GM18951 (cell line): ENCODE results near the gene DDX50.
"Not testable (repeated sequence)": the region's sequence is repeated elsewhere in the genome, so short reads cannot be mapped to it uniquely, and the experiment has no call there.

Source experiments
- POLR2A ChIP-seq: IDR thresholded peaks from 4 replicates; pipeline ENCODE4 v1.6.1; 2011; ENCODE audit warnings: mild to moderate bottlenecking; ENCODE audit not compliant: insufficient read length, insufficient read depth; ENCODE audit errors: extremely low read depth
- in situ Hi-C: fragments of 300-500 bp; cut with MboI; formaldehyde crosslinking; loops from one replicate; pipeline ENCODE4 v1.12.0; 2022; ENCODE audit warnings: low sequenced_read_pairs, mixed read lengths, inconsistent platforms; ENCODE audit not compliant: unreplicated experiment

The DDX50 gene, protein sequence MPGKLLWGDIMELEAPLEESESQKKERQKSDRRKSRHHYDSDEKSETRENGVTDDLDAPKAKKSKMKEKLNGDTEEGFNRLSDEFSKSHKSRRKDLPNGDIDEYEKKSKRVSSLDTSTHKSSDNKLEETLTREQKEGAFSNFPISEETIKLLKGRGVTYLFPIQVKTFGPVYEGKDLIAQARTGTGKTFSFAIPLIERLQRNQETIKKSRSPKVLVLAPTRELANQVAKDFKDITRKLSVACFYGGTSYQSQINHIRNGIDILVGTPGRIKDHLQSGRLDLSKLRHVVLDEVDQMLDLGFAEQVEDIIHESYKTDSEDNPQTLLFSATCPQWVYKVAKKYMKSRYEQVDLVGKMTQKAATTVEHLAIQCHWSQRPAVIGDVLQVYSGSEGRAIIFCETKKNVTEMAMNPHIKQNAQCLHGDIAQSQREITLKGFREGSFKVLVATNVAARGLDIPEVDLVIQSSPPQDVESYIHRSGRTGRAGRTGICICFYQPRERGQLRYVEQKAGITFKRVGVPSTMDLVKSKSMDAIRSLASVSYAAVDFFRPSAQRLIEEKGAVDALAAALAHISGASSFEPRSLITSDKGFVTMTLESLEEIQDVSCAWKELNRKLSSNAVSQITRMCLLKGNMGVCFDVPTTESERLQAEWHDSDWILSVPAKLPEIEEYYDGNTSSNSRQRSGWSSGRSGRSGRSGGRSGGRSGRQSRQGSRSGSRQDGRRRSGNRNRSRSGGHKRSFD

DNA sequence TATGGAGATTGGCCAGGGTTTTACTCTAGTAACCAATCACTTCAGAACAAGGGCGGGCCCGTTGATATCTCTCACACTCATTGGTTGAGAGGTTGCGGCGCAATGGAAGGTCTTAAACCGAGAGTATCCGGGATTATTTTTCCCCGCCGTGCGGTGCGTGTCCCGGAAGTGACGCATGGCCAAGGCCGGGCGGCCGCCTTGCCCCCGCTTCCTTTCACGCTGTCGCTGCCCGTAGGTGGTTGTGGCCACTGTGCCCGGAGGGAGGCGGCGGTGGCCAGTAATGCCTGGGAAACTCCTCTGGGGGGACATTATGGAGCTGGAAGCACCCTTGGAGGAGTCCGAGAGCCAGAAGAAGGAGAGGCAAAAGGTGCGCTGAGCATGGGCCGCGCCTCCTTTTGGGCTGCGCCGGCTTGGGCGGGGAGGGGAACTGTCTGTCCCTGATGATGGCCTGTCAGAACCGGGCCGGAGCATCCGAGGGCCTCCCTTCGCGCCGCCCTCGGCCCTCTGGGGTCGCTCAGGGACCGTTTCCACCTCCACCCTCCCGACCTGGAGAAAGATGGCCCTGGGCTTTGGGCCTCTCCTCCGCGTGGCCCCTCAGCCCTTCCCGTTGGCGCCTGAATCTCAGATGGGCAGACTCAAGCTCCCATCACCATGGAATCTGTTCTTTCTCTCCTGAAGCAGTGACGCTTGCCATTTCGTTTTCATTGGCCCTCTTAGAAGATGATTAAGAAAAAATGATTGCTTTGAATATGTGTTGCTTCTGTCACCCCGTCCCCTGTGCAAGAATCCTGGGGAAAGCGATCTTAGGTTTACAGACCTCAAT lies at the start of gene DDX50:
Gene DDX50, plus strand, starts transcription at position 211 of the 823 bp plus-strand sequence. Its CDS starts 70 bp downstream, at position 281.
- in situ Hi-C loops: no loop called here
- peak; percentile 88 for TF ChIP-seq POLR2A

DNA sequence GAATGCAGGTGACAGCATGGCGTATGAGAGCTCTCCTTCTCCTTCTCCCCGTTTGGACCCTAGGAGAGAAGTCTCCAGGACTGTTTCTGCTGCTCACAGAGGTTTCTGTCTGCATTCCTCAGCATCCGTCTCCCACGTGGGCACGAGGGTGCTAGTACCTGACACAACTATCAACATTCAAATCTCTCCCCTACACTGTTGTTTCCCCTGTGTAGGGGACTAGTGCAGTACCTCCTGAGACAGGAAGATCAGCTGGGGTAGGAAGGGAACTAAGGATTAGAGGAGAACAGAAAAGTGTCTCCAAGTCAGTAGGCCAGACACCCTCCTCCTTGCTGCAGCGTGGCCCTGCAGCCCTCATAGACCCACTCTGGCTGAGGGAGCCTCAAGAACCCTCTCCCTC lies 44.8 kb upstream of the DDX50 start:
- in situ Hi-C loops: no loop called here

DNA sequence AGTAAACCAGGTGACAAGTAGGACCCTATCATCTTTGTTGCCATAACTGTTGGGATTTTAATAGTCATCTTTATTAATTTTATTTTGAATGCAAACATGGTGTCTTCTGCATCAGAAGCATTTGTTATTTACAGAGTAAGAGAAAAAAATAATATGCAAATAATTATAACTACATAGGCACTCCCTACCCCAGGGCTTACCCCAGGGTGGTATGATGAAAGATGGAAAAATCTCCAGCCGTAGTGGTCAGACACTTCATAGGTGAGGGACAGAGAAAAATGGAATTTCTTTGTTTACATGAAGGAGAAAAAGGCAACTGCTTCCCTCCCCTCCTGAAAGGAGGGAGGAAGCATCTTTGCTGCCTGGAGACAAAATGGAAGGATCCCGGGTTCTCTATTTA lies 44.1 kb upstream of the DDX50 start:
- in situ Hi-C loops: no loop called here

More for the DNA sequence above, 44.8 kb upstream of the DDX50 start:
- TF ChIP-seq POLR2A: no peak

DNA sequence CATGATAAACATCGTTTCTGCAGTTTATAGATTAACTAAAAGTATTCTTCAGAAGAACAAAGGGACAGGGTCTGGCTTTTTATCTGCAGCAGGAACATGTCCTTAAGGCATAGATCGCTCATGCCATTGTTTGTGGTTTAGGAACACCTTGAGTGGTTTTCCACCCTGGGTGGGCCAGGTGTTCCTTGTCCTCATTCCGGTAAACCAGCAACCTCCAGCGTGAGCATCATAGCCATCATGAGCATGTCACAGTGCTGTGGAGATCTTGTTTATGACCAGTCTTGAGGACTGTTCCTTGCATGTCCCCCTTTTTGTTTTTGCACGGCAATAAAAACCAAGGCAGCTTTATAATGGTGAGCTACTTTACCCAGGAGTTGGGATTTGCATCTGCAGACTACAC lies 39.9 kb upstream of the DDX50 start:
- TF ChIP-seq POLR2A: no peak
- in situ Hi-C loops: no loop called here

More for the DNA sequence above, 44.1 kb upstream of the DDX50 start:
- no peak for TF ChIP-seq POLR2A

DNA sequence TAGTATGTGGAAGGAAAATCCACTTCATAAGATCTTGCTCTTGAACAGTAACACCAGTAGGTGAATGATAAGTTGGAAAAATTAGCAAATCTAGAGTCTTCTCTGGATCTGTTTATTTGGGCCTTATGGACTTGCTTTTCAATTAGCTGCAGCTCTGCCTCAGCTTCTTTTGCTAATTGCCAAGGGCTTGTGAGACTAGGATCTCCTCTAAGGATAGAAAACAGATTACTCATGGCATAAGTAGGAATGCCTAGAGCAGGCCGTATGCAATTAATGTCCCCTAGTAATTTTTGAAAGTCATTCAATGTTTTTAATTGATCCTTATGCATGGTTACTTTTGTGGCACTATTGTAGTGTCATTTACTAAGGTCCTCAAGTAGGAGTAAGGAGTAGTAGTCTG lies 36.5 kb upstream of the DDX50 start:
- in situ Hi-C loops: no loop called here
- no peak for TF ChIP-seq POLR2A

DNA sequence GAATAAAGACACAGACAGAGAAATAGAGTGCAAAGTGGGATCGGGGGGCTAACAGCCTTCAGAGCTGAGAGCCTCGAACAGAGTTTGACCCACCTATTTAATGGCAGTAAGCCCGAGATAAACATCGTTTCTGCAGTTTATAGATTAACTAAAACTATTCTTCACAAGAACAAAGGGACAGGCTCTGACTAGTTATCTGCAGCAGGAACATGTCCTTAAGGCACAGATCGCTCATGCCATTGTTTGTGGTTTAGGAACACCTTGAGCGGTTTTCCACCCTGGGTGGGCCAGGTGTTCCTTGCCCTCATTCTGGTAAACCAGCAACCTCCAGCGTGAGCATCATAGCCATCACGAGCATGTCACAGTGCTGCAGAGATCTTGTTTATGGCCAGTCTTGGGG lies 32.9 kb upstream of the DDX50 start:
- in situ Hi-C loops: not testable (repeated sequence)

DNA sequence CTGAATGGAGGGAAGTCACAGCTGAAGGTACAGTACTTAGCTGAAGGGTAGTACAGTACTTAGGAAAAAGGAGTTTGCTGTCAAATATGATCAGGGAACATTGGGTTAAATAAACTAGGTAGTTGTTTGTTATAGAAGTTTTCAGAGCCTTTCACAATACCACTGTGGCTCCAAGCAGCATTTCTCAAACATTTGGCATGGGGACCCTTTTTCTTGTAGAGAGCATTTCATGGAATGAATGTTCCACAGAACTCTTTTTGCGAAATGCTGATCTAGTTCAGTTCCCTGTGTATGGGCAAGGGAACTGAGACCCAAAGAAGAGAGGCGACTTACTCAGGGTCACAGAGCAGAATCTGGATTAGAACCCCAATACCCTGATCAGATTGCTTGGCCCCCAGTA lies 31.5 kb upstream of the DDX50 start:
- no peak for TF ChIP-seq POLR2A
- in situ Hi-C loops: no loop called here

DNA sequence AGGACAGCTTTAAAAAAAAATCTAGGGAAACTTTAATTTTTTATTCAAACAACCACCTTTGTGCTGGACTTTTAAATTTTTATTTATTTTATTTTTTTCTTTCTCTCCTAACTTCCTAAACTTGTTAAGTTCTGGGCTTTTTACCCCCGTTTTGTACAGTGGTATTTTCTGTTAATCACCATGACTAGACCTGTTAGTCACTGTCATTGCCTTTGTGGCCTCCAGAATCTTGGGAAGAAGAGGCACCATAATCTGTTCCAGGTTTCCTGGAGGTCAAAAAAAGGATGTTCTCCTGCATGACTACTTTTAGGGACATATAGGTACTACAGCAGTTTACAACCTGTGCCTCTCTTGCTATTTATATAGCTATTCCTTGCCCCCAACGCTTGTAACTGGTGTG lies 31.1 kb upstream of the DDX50 start:
- no peak for TF ChIP-seq POLR2A
- in situ Hi-C loops: no loop called here

DNA sequence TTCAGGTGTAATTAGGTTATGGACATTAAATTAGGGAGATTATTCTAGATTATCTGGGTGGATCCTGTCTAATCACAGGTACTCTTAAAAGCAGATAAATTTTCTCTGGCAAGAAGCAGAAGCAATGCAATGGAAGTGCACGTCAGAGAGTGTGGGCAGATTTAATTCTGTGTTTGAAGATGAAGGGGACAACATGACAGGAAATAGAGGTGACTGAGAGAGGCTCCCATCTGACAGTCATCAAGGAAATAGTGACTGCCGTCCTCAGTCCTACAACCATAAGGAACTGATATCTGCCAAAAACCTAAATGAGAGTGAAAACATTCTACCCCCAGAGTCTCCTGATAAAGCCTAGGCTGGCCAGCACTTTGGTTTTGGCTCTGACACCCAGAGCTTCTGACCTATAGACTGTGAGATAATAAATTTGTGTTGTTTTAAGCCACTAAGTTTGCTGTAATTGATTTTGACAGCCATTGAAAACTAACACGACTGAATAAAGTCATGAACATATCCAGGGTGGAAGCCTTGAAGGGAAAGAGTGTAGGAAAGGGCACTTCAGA lies 30.5 kb upstream of the DDX50 start:
- TF ChIP-seq POLR2A: no peak
- in situ Hi-C loops: no loop called here

DNA sequence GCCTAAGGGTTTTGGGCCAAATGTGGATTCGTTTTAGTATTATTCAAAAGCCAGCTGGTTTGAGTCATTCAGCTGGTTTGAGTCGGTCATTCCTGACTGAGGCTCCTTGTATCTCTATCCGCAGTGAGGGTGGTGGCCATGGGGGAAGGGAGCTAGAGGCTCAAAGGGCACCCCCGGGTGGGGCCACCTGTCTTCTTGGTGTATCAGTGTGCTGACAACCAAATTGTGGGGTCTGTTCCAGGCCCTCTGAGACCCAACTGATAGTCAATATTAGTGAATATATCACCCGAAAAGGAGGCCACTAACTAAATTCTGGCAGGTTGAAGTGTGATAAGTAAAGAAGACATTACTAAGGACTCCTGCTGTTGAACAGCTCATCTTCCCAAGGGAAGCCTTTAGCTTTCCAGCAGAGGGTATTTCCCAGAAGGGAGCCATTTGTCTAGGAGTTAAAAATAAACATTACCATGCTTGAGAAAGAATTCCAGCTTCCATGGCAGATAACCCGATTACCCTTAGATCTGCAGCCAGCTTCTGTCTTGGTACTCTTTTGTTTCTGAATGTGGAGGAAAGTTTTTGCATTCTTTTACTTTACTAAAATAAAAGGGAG lies 29.9 kb upstream of the DDX50 start:
- in situ Hi-C loops: no loop called here
- no peak for TF ChIP-seq POLR2A

DNA sequence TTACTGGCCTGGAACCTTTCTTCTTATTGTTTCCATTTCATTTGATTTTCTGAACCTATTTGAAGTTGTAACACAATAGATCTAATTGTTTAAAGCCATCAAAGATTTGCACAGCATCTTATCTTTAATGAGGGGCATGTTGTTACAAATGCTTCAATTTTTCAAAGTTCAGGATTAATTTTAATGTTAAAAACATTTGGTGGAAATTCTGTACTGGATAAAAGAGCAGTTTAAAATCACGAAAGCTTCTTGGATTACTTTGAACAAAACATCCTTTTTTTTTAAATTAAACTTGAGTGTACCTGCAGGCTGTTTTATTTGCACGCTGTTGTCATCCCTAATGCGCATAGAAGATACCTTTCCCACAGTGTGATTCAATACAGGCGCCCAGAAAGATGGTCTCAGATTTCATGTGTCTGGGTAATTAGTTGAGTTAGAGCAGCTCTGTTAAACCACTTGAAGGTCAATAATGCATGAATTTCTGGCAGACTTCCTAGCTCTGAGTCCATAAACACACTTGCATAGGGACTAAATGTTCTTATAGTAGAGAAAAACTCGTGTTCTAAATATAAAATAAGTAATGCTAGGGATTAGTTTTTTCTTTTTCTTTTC lies 29.3 kb upstream of the DDX50 start:
- in situ Hi-C loops: no loop called here
- no peak for TF ChIP-seq POLR2A
